H1 (cell line): ENCODE data around the gene TNRC6B. TPM values are rescaled to one million over a fixed set of nuclear protein-coding genes. Genes with fewer than 3 reads are reported as not detected.

ENCODE experiments used
- CTCF ChIA-PET: fragments of 300-600 bp; sonication (Branson Sonifier 250); formaldehyde crosslinking; loops from one replicate; lab custom pipeline; 2021; ENCODE audit not compliant: partially characterized antibody; lab: Charles Lee
- POLR2A ChIA-PET: fragments of 300-600 bp; sonication (Branson Sonifier 250); formaldehyde crosslinking; loops from one replicate; lab custom pipeline; 2021; ENCODE audit warnings: inconsistent platforms; ENCODE audit not compliant: partially characterized antibody; lab: Charles Lee
- DNase-seq, 2 experiments: peaks; one replicate each; pipeline versions ENCODE4 v3.0.0 to v3.0.0-alpha.2; 2010 to 2022; ENCODE audit warnings: low spot score in 2 of 2, low read depth in 1 of 2, mixed read lengths in 1 of 2
- FAIRE-seq: peaks from 2 replicates; lab custom pipeline; 2011; peaks lifted over from hg19 to GRCh38; lab: Jason Lieb, UNC
- H2AFZ ChIP-seq: 2 replicates; pipeline ENCODE4 v1.8.1; 2012; ENCODE audit warnings: low read length, inconsistent platforms
- H2AK5ac ChIP-seq: 2 replicates; pipeline ENCODE4 v1.6.1; 2013; ENCODE audit warnings: low read depth, low read length
- H2BK120ac ChIP-seq: replicated peaks from 2 replicates; pipeline ENCODE3; 2013; ENCODE audit warnings: low read depth, low read length, inconsistent platforms
- H2BK12ac ChIP-seq: 2 replicates; pipeline ENCODE4 v1.6.1; 2013; ENCODE audit warnings: low read depth, low read length
- H2BK15ac ChIP-seq: 2 replicates; pipeline ENCODE4 v1.6.1; 2013; ENCODE audit warnings: low read length
- H2BK20ac ChIP-seq: 2 replicates; pipeline ENCODE4 v1.6.1; 2013; ENCODE audit warnings: low read length
- H2BK5ac ChIP-seq: 2 replicates; pipeline ENCODE4 v1.6.1; 2013; ENCODE audit warnings: low read depth, low read length
- H3K14ac ChIP-seq: 2 replicates; pipeline ENCODE4 v1.6.1; 2013; ENCODE audit warnings: inconsistent platforms; ENCODE audit not compliant: insufficient read length
- H3K18ac ChIP-seq: 2 replicates; pipeline ENCODE4 v1.6.1; 2013; ENCODE audit warnings: low read length; ENCODE audit errors: extremely low read depth
- H3K23ac ChIP-seq: 2 replicates; pipeline ENCODE4 v1.6.1; 2013; ENCODE audit warnings: inconsistent platforms; ENCODE audit not compliant: insufficient read length
- H3K23me2 ChIP-seq: 2 replicates; pipeline ENCODE4 v1.6.1; 2013; ENCODE audit warnings: low read depth, low read length
- H3K27ac ChIP-seq: 2 replicates; pipeline ENCODE4 v1.6.1; 2011; ENCODE audit warnings: low read depth, low read length, inconsistent platforms
- H3K27me3 ChIP-seq, 4 experiments: replicated peaks in 1 of 4; 1 replicate in 1 of 4; 2 replicates in 3 of 4; pipeline versions ENCODE4 v1.6.1 to v1.8.1; 2011 to 2013; ENCODE audit warnings: low read length in 3 of 4, mild to moderate bottlenecking in 3 of 4, inconsistent platforms in 2 of 4, mixed read lengths in 2 of 4, moderate library complexity in 1 of 4; ENCODE audit not compliant: control insufficient read depth in 3 of 4, insufficient read depth in 3 of 4; ENCODE audit errors: extremely low read depth in 1 of 4
- H3K36me3 ChIP-seq, 4 experiments: 2 replicates each; pipeline versions ENCODE4 v1.6.1 to v1.8.1; 2011 to 2013; ENCODE audit warnings: mild to moderate bottlenecking in 4 of 4, low read length in 3 of 4, moderate library complexity in 2 of 4, control low read depth in 1 of 4, inconsistent platforms in 1 of 4; ENCODE audit not compliant: insufficient read depth in 4 of 4, control insufficient read depth in 2 of 4
- H3K4ac ChIP-seq: replicated peaks from 2 replicates; pipeline ENCODE3; 2013; ENCODE audit warnings: low read length, low read depth, mixed read lengths, inconsistent platforms; ENCODE audit not compliant: insufficient read length
- H3K4me1 ChIP-seq, 4 experiments: replicated peaks in 1 of 4; 1 replicate in 1 of 4; 2 replicates in 3 of 4; pipeline versions ENCODE4 v1.6.1 to v1.8.1; 2011 to 2013; ENCODE audit warnings: low read length in 3 of 4, inconsistent platforms in 2 of 4, mixed read lengths in 1 of 4; ENCODE audit not compliant: insufficient read depth in 4 of 4, control insufficient read depth in 3 of 4
- H3K4me2 ChIP-seq, 2 experiments: 2 replicates each; pipeline versions ENCODE4 v1.6.1 to v1.8.1; 2011 to 2013; ENCODE audit warnings: low read depth in 2 of 2, low read length in 2 of 2, control low read depth in 1 of 2, inconsistent platforms in 1 of 2, mild to moderate bottlenecking in 1 of 2; ENCODE audit not compliant: insufficient read depth in 1 of 2
- H3K4me3 ChIP-seq, 4 experiments: fragments of 200-600, 300-600 bp in 1 of 4; sonication (generic), shearing (Covaris generic), sonication (Bioruptor Twin) in 1 of 4; 2 replicates each; pipeline versions ENCODE4 v1.5.1 to v1.8.1; 2011 to 2016; ENCODE audit warnings: low read length in 4 of 4, low read depth in 3 of 4, control low read depth in 2 of 4, inconsistent platforms in 2 of 4, mild to moderate bottlenecking in 2 of 4, mixed read lengths in 1 of 4, moderate library complexity in 1 of 4; ENCODE audit not compliant: insufficient read depth in 2 of 4; ENCODE audit errors: extremely low read depth in 1 of 4
- H3K56ac ChIP-seq: replicated peaks from 2 replicates; pipeline ENCODE3; 2013; ENCODE audit warnings: low read depth, mild to moderate bottlenecking, mixed read lengths, low read length, inconsistent platforms; ENCODE audit not compliant: insufficient read length
- H3K79me1 ChIP-seq: 2 replicates; pipeline ENCODE4 v1.6.1; 2013; ENCODE audit warnings: low read depth, low read length, control low read depth
- H3K79me2 ChIP-seq, 2 experiments: 2 replicates each; pipeline versions ENCODE4 v1.6.1 to v1.8.1; 2012 to 2013; ENCODE audit warnings: low read length in 2 of 2, mild to moderate bottlenecking in 2 of 2, inconsistent platforms in 1 of 2; ENCODE audit not compliant: insufficient read depth in 2 of 2, control insufficient read depth in 1 of 2
- H3K9ac ChIP-seq, 4 experiments: replicated peaks in 1 of 4; 1 replicate in 1 of 4; 2 replicates in 3 of 4; pipeline versions ENCODE4 v1.6.1 to v1.8.1; 2011 to 2013; ENCODE audit warnings: low read depth in 3 of 4, low read length in 3 of 4, control low read depth in 2 of 4, mild to moderate bottlenecking in 2 of 4, moderate library complexity in 2 of 4, inconsistent platforms in 1 of 4; ENCODE audit errors: extremely low read depth in 1 of 4
- H3K9me3 ChIP-seq, 2 experiments: 2 replicates each; pipeline versions ENCODE4 v1.6.1 to v1.8.1; 2012 to 2013; ENCODE audit warnings: mild to moderate bottlenecking in 2 of 2, moderate library complexity in 2 of 2, control low read depth in 1 of 2, inconsistent platforms in 1 of 2, low read depth in 1 of 2, low read length in 1 of 2, mixed read lengths in 1 of 2; ENCODE audit not compliant: insufficient read depth in 2 of 2
- H4K20me1 ChIP-seq, 2 experiments: replicated peaks in 1 of 2; 2 replicates each; pipeline versions ENCODE3 to v1.8.1; 2011 to 2013; ENCODE audit warnings: inconsistent platforms in 2 of 2, low read length in 2 of 2, mild to moderate bottlenecking in 1 of 2; ENCODE audit not compliant: insufficient read depth in 2 of 2, control insufficient read depth in 1 of 2
- H4K5ac ChIP-seq: 2 replicates; pipeline ENCODE4 v1.6.1; 2013; ENCODE audit warnings: low read length, low read depth, mixed read lengths, inconsistent platforms; ENCODE audit not compliant: insufficient read length
- H4K8ac ChIP-seq: 2 replicates; pipeline ENCODE4 v1.8.0; 2013; ENCODE audit warnings: mild to moderate bottlenecking, moderate library complexity, low read length, inconsistent platforms; ENCODE audit not compliant: insufficient read depth; ENCODE audit errors: extremely low read depth
- H4K91ac ChIP-seq: replicated peaks from 2 replicates; pipeline ENCODE3; 2013; ENCODE audit warnings: low read length, mixed read lengths, inconsistent platforms; ENCODE audit not compliant: insufficient read length
- BACH1 ChIP-seq: IDR thresholded peaks from 2 replicates; pipeline ENCODE4 v1.6.1; 2012; ENCODE audit warnings: low read length, improper control_type of control experiment
- CBX8 ChIP-seq: fragments of 300-800, 300-1000 bp; sonication (generic); IDR thresholded peaks from 2 replicates; pipeline ENCODE4 v1.7.1; 2016; ENCODE audit warnings: low read depth, low read length, borderline replicate concordance
- CEBPB ChIP-seq: IDR thresholded peaks from 2 replicates; pipeline ENCODE4 v1.6.1; 2012; ENCODE audit warnings: low read depth, low read length
- EZH2 ChIP-seq: fragments of 200-600 bp; sonication (generic); IDR thresholded peaks from 2 replicates; pipeline ENCODE4 v1.7.1; 2012; ENCODE audit warnings: low read depth, mild to moderate bottlenecking, moderate library complexity, low read length, inconsistent platforms; ENCODE audit not compliant: severe bottlenecking
- JUND ChIP-seq: IDR thresholded peaks from 2 replicates; pipeline ENCODE4 v1.6.1; 2011; ENCODE audit warnings: mild to moderate bottlenecking, improper control_type of control experiment, low read length
- NANOG ChIP-seq: IDR thresholded peaks from 2 replicates; pipeline ENCODE4 v1.6.1; 2011; ENCODE audit warnings: low read length, low read depth, mild to moderate bottlenecking, inconsistent platforms; ENCODE audit not compliant: insufficient read depth, poor library complexity, severe bottlenecking
- PHF8 ChIP-seq: fragments of 200-600 bp; sonication (generic); conservative IDR thresholded peaks from 2 replicates; pipeline ENCODE4 v1.7.1; 2012; ENCODE audit warnings: low read depth, mild to moderate bottlenecking, inconsistent platforms, low read length, moderate library complexity
- SP1 ChIP-seq: IDR thresholded peaks from 2 replicates; pipeline ENCODE4 v1.6.1; 2011; ENCODE audit warnings: low read depth, low read length
- SP4 ChIP-seq: IDR thresholded peaks from 2 replicates; pipeline ENCODE4 v1.6.1; 2012; ENCODE audit warnings: low read length, inconsistent platforms
- TAF7 ChIP-seq: optimal IDR thresholded peaks from 2 replicates; pipeline ENCODE3; 2011; ENCODE audit warnings: low read depth, mild to moderate bottlenecking, inconsistent platforms, low read length, moderate library complexity, borderline replicate concordance
- TCF12 ChIP-seq: IDR thresholded peaks from 2 replicates; pipeline ENCODE4 v1.6.1; 2011; ENCODE audit warnings: low read depth, mild to moderate bottlenecking, low read length
- WGBS, 2 experiments: shearing (Covaris generic) in 1 of 2; methylation state at CpG; one replicate each; pipeline versions ENCODE4 v1.1.6 to v1.1.7; 2013 to 2015; ENCODE audit warnings: low lambda C conversion rate in 2 of 2, mixed read lengths in 2 of 2, inconsistent platforms in 1 of 2, low coverage in 1 of 2, missing lambda C conversion rate in 1 of 2; ENCODE audit not compliant: insufficient replicate concordance in 2 of 2, insufficient coverage in 1 of 2, insufficient read length in 1 of 2; ENCODE audit errors: extremely low coverage in 1 of 2, missing lambda C conversion rate in 1 of 2; 5-methylcytosine and 5-hydroxymethylcytosine counted together
- polyA plus RNA-seq, 7 experiments: library from polyadenylated mRNA; depleted of rRNA in 3 of 7; stranded (reverse) in 5 of 7; unstranded in 2 of 7; fragments of >200 nt in 5 of 7; fragments of 200-250 nt in 2 of 7; gene quantifications; 1 replicate in 5 of 7; 2 replicates in 1 of 7; 4 replicates in 1 of 7; pipeline versions ENCODE4 v1.2.1 to v1.2.3, GENCODE V29; 2011 to 2013; ENCODE audit warnings: missing spikeins in 2 of 7, mixed read lengths in 2 of 7
- total RNA-seq: library from RNA; stranded (reverse); fragmentation: NEBNext Ultra II Directional; extraction: Animal tissue kit (Norgen Biotek cat#: 25700); gene quantifications from 2 replicates; pipeline ENCODE4 v1.2.1, GENCODE V29; 2021

The TNRC6B gene
- total and polyA plus RNA-seq, 2 of the 8 experiments (the other 6 are each of a cell fraction or from before 2014, with no cell fraction given), result 12.5 to 48.9 TPM

DNA sequence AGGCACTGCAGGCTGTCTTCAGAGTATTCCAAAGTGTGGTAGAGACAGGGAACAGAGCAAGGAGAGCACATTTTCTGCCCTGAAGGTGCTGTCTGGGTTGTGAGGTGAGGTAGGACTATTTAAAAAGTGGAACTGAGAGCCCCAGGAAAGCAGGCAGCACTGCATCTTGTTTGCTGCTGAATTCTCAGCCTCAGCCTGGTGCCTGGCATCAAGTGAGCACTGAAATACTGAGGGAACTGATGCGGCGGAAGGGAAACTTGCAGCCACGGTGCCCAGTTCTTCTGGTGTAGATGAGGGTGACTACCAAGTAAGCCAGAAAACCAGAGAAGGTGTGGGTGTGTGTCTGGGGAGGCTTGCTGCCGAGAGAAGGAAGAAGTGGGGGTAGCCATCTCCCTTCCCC lies 59.5 kb downstream of the TNRC6B start:
- 100% methylated on average over 4 of the region's 4 CpGs; no CpG with 5 or more reads in 1 of the 2 experiments for WGBS, 2 experiments
- TF ChIP-seq EZH2 (no peak), TCF12 (no peak), TAF7 (no peak), CBX8 (no peak), SP1 (no peak), JUND (no peak), BACH1 (no peak), PHF8 (no peak), CEBPB (no peak), SP4 (no peak), NANOG (no peak)

More for the DNA sequence above, 59.5 kb downstream of the TNRC6B start:
- H3K79me1 ChIP-seq, result peaks cover 24% of the 10 kb centered on the region
- H4K20me1 ChIP-seq, result peaks cover 28 to 43% of the 10 kb centered on the region in 2 experiments
- peak overlapping the region; percentile 7 for H4K8ac ChIP-seq
- H3K9ac ChIP-seq, result no peak overlapping the region
- POLR2A ChIA-PET, result interaction anchor here (1.0 kb wide), 1 partner anchor 44 kb away, joined by 3 read pairs; no protein-coding TSS in a partner anchor
- H3K4ac ChIP-seq, result no peak overlapping the region
- H2BK5ac ChIP-seq, result 0 out of 2 replicates have a peak overlapping the region, but pooled peaks have one; percentile 38
- H3K56ac ChIP-seq, result no peak overlapping the region
- peaks cover 8 to 13% (median 13%) of the 10 kb centered on the region in 4 experiments for H3K4me1 ChIP-seq
- no peak overlapping the region for H3K4me3 ChIP-seq
- no peak overlapping the region for H2AFZ ChIP-seq
- FAIRE-seq, result no peak
- H3K4me2 ChIP-seq, result no peak overlapping the region; a peak in 1 of 4 replicates
- no peak overlapping the region for H3K27ac ChIP-seq
- H3K14ac ChIP-seq, result no peak overlapping the region
- H4K91ac ChIP-seq, result no peak overlapping the region
- H3K79me2 ChIP-seq, result peaks cover 21 to 97% of the 10 kb centered on the region in 2 experiments
- no peak overlapping the region for H3K23ac ChIP-seq
- H4K5ac ChIP-seq, result no peak overlapping the region
- H3K36me3 ChIP-seq, result peaks cover 0 to 2% (median 0%) of the 10 kb centered on the region in 4 experiments; a peak in 1 of 8 replicates
- H2BK12ac ChIP-seq, result no peak overlapping the region
- no peaks in the 10 kb centered on the region for H3K23me2 ChIP-seq
- no peak overlapping the region for H2AK5ac ChIP-seq
- no peak overlapping the region; the same call in 1 of the 2 replicates for H3K18ac ChIP-seq
- CTCF ChIA-PET, result no interaction called here
- H2BK15ac ChIP-seq, result no peak overlapping the region
- no peak overlapping the region for H2BK20ac ChIP-seq
- no peaks in the 10 kb centered on the region for H3K27me3 ChIP-seq
- H3K9me3 ChIP-seq, result no peaks in the 10 kb centered on the region
- H2BK120ac ChIP-seq, result no peak overlapping the region
- DNase-seq, result no peak
